Stimulated activated CD4-positive, alpha-beta T cell treated with anti-CD3 and anti-CD28 coated beads, Interleukin-1b, Interleukin-23, amount 100 ng/mL, for 4 hours (primary cell): ENCODE measurements around the gene UPK3BL1.
"Not testable (repeated sequence)": the region's sequence is repeated elsewhere in the genome, so short reads cannot be mapped to it uniquely, and the experiment has no call there.

ENCODE experiments used
- DNase-seq, 2 donors: peaks; one replicate each; pipeline ENCODE4 v3.0.0-alpha.2; 2020; ENCODE audit warnings: low read depth in 2 of 2

UPK3BL1 gene

GRCh38 chr7:102627271-102627904 is 15.2 kb downstream of the UPK3BL1 start:
- not testable (repeated sequence) for DNase-seq

DNA sequence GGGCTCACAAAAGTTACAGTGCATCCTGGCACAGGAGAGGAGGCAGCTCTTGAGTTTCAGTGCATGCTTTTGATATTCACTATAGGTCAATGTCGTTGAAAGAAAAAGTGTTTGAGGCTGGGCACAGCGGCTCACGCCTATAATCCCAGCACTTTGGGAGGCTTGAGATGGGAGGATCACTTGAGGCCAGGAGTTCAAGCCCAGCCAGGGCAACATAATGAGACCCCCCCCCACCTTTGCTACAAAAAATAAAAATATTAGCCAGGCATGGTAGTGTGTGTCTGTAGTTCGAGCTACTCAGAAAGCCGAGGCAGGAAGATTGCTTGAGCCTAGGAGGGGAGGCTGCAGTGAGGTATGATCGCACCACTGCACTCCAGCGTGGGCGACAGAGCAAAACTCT is 24.5 kb downstream of the UPK3BL1 start:
- not testable (repeated sequence) for DNase-seq

DNA sequence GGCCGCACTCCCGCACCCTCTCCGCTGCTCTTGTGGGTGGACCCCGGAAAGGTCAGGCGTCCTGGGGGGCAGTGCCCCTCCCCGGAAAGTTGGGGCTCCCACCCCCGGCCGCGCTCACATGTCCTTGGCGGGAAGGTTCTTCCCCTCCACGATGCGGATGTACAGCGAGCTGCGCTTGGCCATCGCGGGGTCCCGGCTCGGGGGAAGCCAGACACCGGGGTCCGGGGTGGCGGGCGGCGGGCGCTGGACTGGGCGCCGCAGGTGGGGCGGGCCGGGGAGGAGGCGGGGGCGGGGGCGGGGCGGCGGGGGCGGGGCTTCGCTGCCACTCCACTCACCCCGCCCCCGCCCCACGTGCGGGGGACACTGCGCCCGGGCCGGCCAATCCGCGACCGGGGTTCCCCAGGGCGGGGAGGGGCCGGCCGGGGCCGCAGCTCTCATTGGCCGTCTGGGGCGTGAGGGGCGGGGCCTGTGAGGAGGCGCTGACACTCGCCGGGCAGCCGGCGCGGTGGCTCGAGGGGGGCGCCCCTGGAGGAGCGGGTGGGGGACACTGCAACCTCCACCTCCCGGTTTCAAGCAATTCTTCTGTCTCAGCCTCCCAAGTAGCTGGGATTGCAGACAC is 26.0 kb downstream of the UPK3BL1 start, which contains the start of gene RASA4:
RASA4 (minus strand) TSS at position 250 of the 619 bp plus-strand sequence; CDS start at position 183, 67 bp downstream.
- DNase-seq, result peak in 1 of 2 donors; percentile 29

- DNase-seq, result not testable (repeated sequence)
Measured at GRCh38 chr7:102615930-102616329, 26.7 kb downstream of the UPK3BL1 start.

DNA sequence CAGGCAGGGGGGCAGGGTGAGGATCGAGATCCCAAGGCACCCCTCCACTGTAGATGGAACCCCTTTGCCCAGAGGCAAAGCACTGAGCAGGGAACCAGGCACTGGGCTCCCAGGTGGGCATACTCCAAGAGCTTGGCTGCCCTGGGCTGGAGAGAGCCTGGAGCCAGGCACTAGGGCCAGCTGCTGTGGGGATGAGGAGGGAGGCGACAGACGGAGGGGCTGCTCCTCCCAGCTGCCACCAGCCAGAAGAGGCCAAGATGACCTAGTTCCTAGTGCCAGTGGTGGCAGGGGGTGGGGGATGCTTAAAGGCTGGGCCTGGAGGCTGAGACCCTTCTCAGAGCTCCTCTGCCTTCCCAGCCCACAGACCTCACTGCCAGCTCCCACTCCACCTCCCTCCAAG is 27.7 kb downstream of the UPK3BL1 start:
- not testable (repeated sequence) for DNase-seq

DNA sequence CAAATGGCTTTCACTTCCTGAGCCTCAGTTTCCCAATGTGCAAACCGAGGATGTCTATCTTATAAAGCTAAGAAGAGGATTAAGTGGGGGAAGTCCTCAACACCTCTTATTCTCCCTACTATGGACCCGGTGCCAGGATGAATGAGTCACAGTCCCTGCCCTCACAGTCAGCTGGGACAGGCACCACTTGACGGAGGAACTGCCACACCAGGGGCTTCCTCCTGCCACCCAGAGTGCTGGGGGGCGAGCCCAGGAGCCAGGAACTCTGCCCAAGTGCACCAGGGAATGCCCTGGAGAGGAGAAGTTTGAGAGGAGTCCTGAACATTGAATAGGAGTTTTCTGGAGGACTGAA is 28.3 kb downstream of the UPK3BL1 start:
- not testable (repeated sequence) for DNase-seq

GRCh38 chr7:102613575-102614345 is 28.8 kb downstream of the UPK3BL1 start:
- DNase-seq, result not testable (repeated sequence)

DNA sequence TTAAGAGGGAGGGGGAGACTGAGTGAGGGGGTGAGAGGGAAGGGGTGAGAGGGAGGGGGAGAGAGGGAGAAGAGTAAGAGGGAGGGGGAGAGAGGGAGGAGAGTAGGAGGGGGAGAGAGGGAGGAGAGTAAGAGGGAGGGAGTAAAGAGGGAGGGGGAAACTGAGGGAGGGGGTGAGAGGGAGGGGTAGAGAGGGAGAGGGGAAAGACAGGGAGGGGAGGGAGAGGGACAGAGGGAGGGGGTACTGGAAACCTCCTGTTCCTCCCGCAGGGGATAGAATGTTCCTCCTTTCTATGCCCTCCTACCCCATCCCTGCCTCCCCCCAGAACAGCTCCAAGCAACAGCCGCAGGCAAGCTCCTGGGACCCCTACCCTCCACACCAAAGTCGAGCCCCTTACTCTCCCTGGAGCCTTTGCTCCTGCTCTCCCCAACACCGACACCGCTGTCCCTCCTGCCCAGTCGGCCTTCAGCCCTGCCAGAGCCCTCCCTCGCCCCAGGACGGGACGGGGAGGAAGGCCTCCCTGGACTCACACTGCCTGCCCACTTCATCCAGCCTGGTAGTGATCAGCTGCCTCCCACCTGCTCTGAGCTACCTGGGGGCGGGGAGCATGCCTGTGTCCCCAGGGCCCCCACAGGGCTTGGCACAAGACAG is 30.8 kb downstream of the UPK3BL1 start:
- DNase-seq, result not testable (repeated sequence)

DNA sequence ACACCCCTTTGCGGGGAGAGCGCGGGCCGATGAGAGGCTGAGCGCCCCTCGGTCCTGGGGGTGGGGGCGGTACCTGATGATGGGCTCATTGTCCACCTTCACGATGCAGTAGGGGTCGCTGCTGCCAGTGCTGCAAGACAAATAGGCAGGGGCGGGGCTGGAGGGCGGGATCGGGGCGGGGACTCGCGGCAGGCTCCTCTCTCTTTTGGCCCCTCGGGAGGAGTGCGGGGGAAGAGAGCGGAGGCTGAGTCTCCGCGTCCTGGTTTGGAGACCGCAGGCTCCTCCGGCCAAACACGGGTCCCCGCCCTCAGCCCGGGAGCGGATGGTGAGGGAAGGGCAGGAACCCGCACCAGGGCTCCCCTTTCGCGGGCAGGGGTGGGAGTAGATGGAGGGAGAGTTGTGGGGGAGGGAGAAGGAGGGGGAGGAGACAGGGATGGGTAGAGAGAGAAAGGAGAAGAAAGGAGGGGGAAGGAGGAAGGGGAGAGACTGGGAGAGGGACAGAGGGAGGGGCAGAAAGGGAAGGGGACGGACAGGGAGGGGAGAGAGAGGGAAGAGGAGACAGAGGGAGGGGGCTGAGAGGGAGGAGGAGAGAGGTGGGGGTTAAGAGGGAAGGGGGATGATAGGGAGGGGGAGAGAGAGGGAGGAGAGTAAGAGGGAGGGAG is 31.4 kb downstream of the UPK3BL1 start:
- not testable (repeated sequence) for DNase-seq

DNA sequence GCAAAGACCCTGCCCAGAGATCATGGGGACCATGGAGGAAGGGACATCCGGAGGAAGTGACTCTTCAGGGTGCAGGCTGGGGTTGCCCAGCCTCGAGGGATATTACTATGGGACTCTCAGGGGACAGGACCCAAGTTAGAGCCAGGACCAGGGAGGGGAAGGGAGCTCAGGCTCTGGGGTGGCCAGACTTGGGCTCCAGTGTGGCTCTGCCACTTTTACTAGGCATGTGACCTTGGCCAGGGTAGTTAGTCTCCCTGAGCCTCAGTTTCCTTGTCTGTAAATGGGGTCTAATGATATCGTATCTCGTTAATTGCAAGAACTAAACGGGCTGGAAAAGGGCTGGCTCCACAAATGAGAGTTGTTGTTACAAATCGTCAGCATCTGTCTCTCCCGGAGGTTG is 32.1 kb downstream of the UPK3BL1 start:
- not testable (repeated sequence) for DNase-seq

DNA sequence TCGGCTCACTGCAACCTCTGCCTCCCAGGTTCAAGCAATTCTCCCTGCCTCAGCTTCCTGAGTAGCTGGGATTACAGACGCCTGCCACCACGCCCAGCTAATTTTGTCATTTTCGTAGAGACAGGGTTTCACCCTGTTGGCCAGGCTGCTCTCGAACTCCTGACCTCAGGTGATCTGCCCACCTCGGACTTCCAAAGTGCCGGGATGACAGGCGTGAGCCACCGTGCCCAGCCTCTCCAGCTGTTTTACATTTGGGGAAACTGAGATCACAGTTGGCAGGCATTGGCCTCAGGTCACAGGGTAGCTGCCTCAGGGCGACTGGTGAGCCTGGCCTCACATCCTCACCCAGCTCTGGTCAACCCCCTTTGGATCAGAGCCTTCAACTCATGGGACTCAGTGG is 32.9 kb downstream of the UPK3BL1 start:
- DNase-seq, result not testable (repeated sequence)

DNA sequence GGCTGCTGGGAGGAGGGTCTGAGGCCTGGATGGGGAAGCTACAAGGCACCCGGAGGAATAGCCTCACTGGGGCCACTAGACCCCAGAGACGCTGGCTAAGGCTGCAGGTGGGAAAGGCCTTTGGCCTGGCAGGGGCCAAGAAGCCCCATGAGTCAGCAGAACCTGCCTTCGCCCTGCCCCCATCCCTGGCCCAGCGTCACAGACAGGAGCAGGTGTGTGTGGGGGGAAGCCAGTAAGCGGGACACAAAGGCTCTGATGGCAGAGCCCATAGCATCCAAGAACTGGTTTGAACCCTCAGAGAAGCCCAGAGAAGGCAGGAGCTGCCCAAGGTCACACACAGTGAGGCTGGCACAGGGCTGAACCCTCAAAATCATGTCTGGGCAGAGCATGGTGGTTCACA is 35.7 kb downstream of the UPK3BL1 start:
- not testable (repeated sequence) for DNase-seq

- not testable (repeated sequence) for DNase-seq
Measured at GRCh38 chr7:102604431-102605145, 38.0 kb downstream of the UPK3BL1 start.

GRCh38 chr7:102602317-102602716 is 40.3 kb downstream of the UPK3BL1 start:
- not testable (repeated sequence) for DNase-seq

DNA sequence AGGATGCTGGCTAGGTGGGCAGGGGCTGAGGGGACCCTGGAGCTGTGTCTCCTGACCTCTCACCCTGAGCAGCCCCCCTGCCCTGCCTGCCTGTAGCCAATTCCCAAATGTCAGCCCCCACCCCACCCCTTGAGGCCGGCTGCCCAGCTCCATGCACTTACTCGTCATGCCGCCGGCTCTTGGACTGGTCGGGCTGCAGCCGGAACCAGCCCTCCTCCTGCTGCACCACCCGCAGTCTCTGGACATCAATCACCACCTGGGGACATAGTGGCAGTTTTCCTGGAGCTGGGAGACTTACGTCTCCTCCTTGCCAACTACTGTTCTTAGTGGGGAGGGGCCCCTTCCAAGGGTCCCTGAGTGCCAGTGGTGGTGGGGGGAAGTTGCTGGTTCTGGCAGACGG is 42.9 kb downstream of the UPK3BL1 start:
- DNase-seq, result not testable (repeated sequence)

DNA sequence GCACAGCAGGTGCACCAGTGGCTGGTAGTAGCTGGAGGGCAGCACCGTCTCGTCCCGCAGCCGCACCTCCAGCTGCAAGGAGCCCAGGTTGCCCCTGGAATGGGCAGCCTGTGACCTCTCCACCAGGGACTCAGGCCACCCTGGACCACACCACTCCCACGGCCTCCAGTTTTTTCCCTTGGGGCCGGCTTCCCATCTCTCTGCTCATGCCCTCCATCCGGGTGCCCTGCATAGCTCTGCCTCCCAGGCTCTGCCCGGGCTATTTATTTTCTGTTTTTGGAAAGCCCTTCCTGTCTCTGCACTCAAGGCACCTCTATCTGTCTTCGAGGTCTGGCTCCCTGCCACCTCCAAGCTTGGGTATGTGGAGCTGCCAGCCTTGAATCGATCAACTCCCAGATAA is 46.6 kb downstream of the UPK3BL1 start:
- not testable (repeated sequence) for DNase-seq

- DNase-seq, result not testable (repeated sequence)
Measured at GRCh38 chr7:102593637-102594334, 48.8 kb downstream of the UPK3BL1 start.

GRCh38 chr7:102592477-102593019 is 50.0 kb downstream of the UPK3BL1 start:
- DNase-seq, result not testable (repeated sequence)

DNA sequence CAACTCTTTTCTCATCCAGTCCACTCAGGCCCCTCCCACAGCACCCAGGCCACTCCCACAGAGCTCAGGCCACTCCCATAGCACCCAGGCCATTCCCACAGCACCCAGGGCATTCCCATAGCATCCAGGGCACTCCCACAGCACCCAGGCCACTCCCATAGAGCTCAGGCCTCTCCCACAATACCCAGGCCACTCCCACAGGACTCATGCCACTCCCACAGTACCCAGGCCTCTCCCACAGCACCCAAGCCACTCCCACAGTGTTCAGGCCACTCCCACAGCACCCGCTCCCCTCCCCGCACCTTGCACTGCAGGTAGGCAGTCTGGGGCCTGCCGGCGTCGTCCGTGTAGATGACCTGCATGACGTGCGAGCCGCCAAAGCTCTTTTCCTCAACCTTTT is 52.7 kb downstream of the UPK3BL1 start:
- not testable (repeated sequence) for DNase-seq
